H1 (cell line): ENCODE measurements around the gene SCN2A. TPM values are rescaled to one million over a fixed set of nuclear protein-coding genes. Genes with fewer than 3 reads are reported as not detected.

ENCODE experiments used
- CTCF ChIA-PET: fragments of 300-600 bp; sonication (Branson Sonifier 250); formaldehyde crosslinking; loops from one replicate; lab custom pipeline; 2021; ENCODE audit not compliant: partially characterized antibody; lab: Charles Lee
- POLR2A ChIA-PET: fragments of 300-600 bp; sonication (Branson Sonifier 250); formaldehyde crosslinking; loops from one replicate; lab custom pipeline; 2021; ENCODE audit warnings: inconsistent platforms; ENCODE audit not compliant: partially characterized antibody; lab: Charles Lee
- DNase-seq, 2 experiments: peaks; one replicate each; pipeline versions ENCODE4 v3.0.0 to v3.0.0-alpha.2; 2010 to 2022; ENCODE audit warnings: low spot score in 2 of 2, low read depth in 1 of 2, mixed read lengths in 1 of 2
- FAIRE-seq: peaks from 2 replicates; lab custom pipeline; 2011; peaks lifted over from hg19 to GRCh38; lab: Jason Lieb, UNC
- H2AFZ ChIP-seq: 2 replicates; pipeline ENCODE4 v1.8.1; 2012; ENCODE audit warnings: low read length, inconsistent platforms
- H2AK5ac ChIP-seq: 2 replicates; pipeline ENCODE4 v1.6.1; 2013; ENCODE audit warnings: low read depth, low read length
- H2BK120ac ChIP-seq: replicated peaks from 2 replicates; pipeline ENCODE3; 2013; ENCODE audit warnings: low read depth, low read length, inconsistent platforms
- H2BK12ac ChIP-seq: 2 replicates; pipeline ENCODE4 v1.6.1; 2013; ENCODE audit warnings: low read depth, low read length
- H2BK15ac ChIP-seq: 2 replicates; pipeline ENCODE4 v1.6.1; 2013; ENCODE audit warnings: low read length
- H2BK20ac ChIP-seq: 2 replicates; pipeline ENCODE4 v1.6.1; 2013; ENCODE audit warnings: low read length
- H2BK5ac ChIP-seq: 2 replicates; pipeline ENCODE4 v1.6.1; 2013; ENCODE audit warnings: low read depth, low read length
- H3K14ac ChIP-seq: 2 replicates; pipeline ENCODE4 v1.6.1; 2013; ENCODE audit warnings: inconsistent platforms; ENCODE audit not compliant: insufficient read length
- H3K18ac ChIP-seq: 2 replicates; pipeline ENCODE4 v1.6.1; 2013; ENCODE audit warnings: low read length; ENCODE audit errors: extremely low read depth
- H3K23ac ChIP-seq: 2 replicates; pipeline ENCODE4 v1.6.1; 2013; ENCODE audit warnings: inconsistent platforms; ENCODE audit not compliant: insufficient read length
- H3K23me2 ChIP-seq: 2 replicates; pipeline ENCODE4 v1.6.1; 2013; ENCODE audit warnings: low read depth, low read length
- H3K27ac ChIP-seq: 2 replicates; pipeline ENCODE4 v1.6.1; 2011; ENCODE audit warnings: low read depth, low read length, inconsistent platforms
- H3K27me3 ChIP-seq, 4 experiments: replicated peaks in 1 of 4; 1 replicate in 1 of 4; 2 replicates in 3 of 4; pipeline versions ENCODE4 v1.6.1 to v1.8.1; 2011 to 2013; ENCODE audit warnings: low read length in 3 of 4, mild to moderate bottlenecking in 3 of 4, inconsistent platforms in 2 of 4, mixed read lengths in 2 of 4, moderate library complexity in 1 of 4; ENCODE audit not compliant: control insufficient read depth in 3 of 4, insufficient read depth in 3 of 4; ENCODE audit errors: extremely low read depth in 1 of 4
- H3K36me3 ChIP-seq, 4 experiments: 2 replicates each; pipeline versions ENCODE4 v1.6.1 to v1.8.1; 2011 to 2013; ENCODE audit warnings: mild to moderate bottlenecking in 4 of 4, low read length in 3 of 4, moderate library complexity in 2 of 4, control low read depth in 1 of 4, inconsistent platforms in 1 of 4; ENCODE audit not compliant: insufficient read depth in 4 of 4, control insufficient read depth in 2 of 4
- H3K4ac ChIP-seq: replicated peaks from 2 replicates; pipeline ENCODE3; 2013; ENCODE audit warnings: low read length, low read depth, mixed read lengths, inconsistent platforms; ENCODE audit not compliant: insufficient read length
- H3K4me1 ChIP-seq, 4 experiments: replicated peaks in 1 of 4; 1 replicate in 1 of 4; 2 replicates in 3 of 4; pipeline versions ENCODE4 v1.6.1 to v1.8.1; 2011 to 2013; ENCODE audit warnings: low read length in 3 of 4, inconsistent platforms in 2 of 4, mixed read lengths in 1 of 4; ENCODE audit not compliant: insufficient read depth in 4 of 4, control insufficient read depth in 3 of 4
- H3K4me2 ChIP-seq, 2 experiments: 2 replicates each; pipeline versions ENCODE4 v1.6.1 to v1.8.1; 2011 to 2013; ENCODE audit warnings: low read depth in 2 of 2, low read length in 2 of 2, control low read depth in 1 of 2, inconsistent platforms in 1 of 2, mild to moderate bottlenecking in 1 of 2; ENCODE audit not compliant: insufficient read depth in 1 of 2
- H3K4me3 ChIP-seq, 4 experiments: fragments of 200-600, 300-600 bp in 1 of 4; sonication (generic), shearing (Covaris generic), sonication (Bioruptor Twin) in 1 of 4; 2 replicates each; pipeline versions ENCODE4 v1.5.1 to v1.8.1; 2011 to 2016; ENCODE audit warnings: low read length in 4 of 4, low read depth in 3 of 4, control low read depth in 2 of 4, inconsistent platforms in 2 of 4, mild to moderate bottlenecking in 2 of 4, mixed read lengths in 1 of 4, moderate library complexity in 1 of 4; ENCODE audit not compliant: insufficient read depth in 2 of 4; ENCODE audit errors: extremely low read depth in 1 of 4
- H3K56ac ChIP-seq: replicated peaks from 2 replicates; pipeline ENCODE3; 2013; ENCODE audit warnings: low read depth, mild to moderate bottlenecking, mixed read lengths, low read length, inconsistent platforms; ENCODE audit not compliant: insufficient read length
- H3K79me1 ChIP-seq: 2 replicates; pipeline ENCODE4 v1.6.1; 2013; ENCODE audit warnings: low read depth, low read length, control low read depth
- H3K79me2 ChIP-seq, 2 experiments: 2 replicates each; pipeline versions ENCODE4 v1.6.1 to v1.8.1; 2012 to 2013; ENCODE audit warnings: low read length in 2 of 2, mild to moderate bottlenecking in 2 of 2, inconsistent platforms in 1 of 2; ENCODE audit not compliant: insufficient read depth in 2 of 2, control insufficient read depth in 1 of 2
- H3K9ac ChIP-seq, 4 experiments: replicated peaks in 1 of 4; 1 replicate in 1 of 4; 2 replicates in 3 of 4; pipeline versions ENCODE4 v1.6.1 to v1.8.1; 2011 to 2013; ENCODE audit warnings: low read depth in 3 of 4, low read length in 3 of 4, control low read depth in 2 of 4, mild to moderate bottlenecking in 2 of 4, moderate library complexity in 2 of 4, inconsistent platforms in 1 of 4; ENCODE audit errors: extremely low read depth in 1 of 4
- H3K9me3 ChIP-seq, 2 experiments: 2 replicates each; pipeline versions ENCODE4 v1.6.1 to v1.8.1; 2012 to 2013; ENCODE audit warnings: mild to moderate bottlenecking in 2 of 2, moderate library complexity in 2 of 2, control low read depth in 1 of 2, inconsistent platforms in 1 of 2, low read depth in 1 of 2, low read length in 1 of 2, mixed read lengths in 1 of 2; ENCODE audit not compliant: insufficient read depth in 2 of 2
- H4K20me1 ChIP-seq, 2 experiments: replicated peaks in 1 of 2; 2 replicates each; pipeline versions ENCODE3 to v1.8.1; 2011 to 2013; ENCODE audit warnings: inconsistent platforms in 2 of 2, low read length in 2 of 2, mild to moderate bottlenecking in 1 of 2; ENCODE audit not compliant: insufficient read depth in 2 of 2, control insufficient read depth in 1 of 2
- H4K5ac ChIP-seq: 2 replicates; pipeline ENCODE4 v1.6.1; 2013; ENCODE audit warnings: low read length, low read depth, mixed read lengths, inconsistent platforms; ENCODE audit not compliant: insufficient read length
- H4K8ac ChIP-seq: 2 replicates; pipeline ENCODE4 v1.8.0; 2013; ENCODE audit warnings: mild to moderate bottlenecking, moderate library complexity, low read length, inconsistent platforms; ENCODE audit not compliant: insufficient read depth; ENCODE audit errors: extremely low read depth
- H4K91ac ChIP-seq: replicated peaks from 2 replicates; pipeline ENCODE3; 2013; ENCODE audit warnings: low read length, mixed read lengths, inconsistent platforms; ENCODE audit not compliant: insufficient read length
- FOSL1 ChIP-seq: IDR thresholded peaks from 2 replicates; pipeline ENCODE4 v1.6.1; 2011; ENCODE audit warnings: mild to moderate bottlenecking, low read depth, low read length, moderate library complexity; ENCODE audit not compliant: insufficient read depth
- GABPA ChIP-seq: IDR thresholded peaks from 2 replicates; pipeline ENCODE4 v1.6.1; 2011; ENCODE audit warnings: mild to moderate bottlenecking, low read length, moderate library complexity, borderline replicate concordance; ENCODE audit not compliant: insufficient read depth
- KDM4A ChIP-seq: IDR thresholded peaks from one replicate; pipeline ENCODE4 v1.7.1; 2012; ENCODE audit warnings: low read depth, mild to moderate bottlenecking, moderate library complexity, low read length, inconsistent platforms; ENCODE audit not compliant: severe bottlenecking
- PHF8 ChIP-seq: fragments of 200-600 bp; sonication (generic); conservative IDR thresholded peaks from 2 replicates; pipeline ENCODE4 v1.7.1; 2012; ENCODE audit warnings: low read depth, mild to moderate bottlenecking, inconsistent platforms, low read length, moderate library complexity
- SP1 ChIP-seq: IDR thresholded peaks from 2 replicates; pipeline ENCODE4 v1.6.1; 2011; ENCODE audit warnings: low read depth, low read length
- SP4 ChIP-seq: IDR thresholded peaks from 2 replicates; pipeline ENCODE4 v1.6.1; 2012; ENCODE audit warnings: low read length, inconsistent platforms
- TBP ChIP-seq: IDR thresholded peaks from 2 replicates; pipeline ENCODE4 v1.6.1; 2011; ENCODE audit warnings: low read depth, low read length, improper control_type of control experiment
- TEAD4 ChIP-seq: IDR thresholded peaks from 2 replicates; pipeline ENCODE4 v1.6.1; 2012; ENCODE audit warnings: low read depth, low read length, inconsistent platforms, mixed read lengths
- USF2 ChIP-seq: IDR thresholded peaks from 2 replicates; pipeline ENCODE4 v1.6.1; 2011; ENCODE audit warnings: low read length, improper control_type of control experiment
- ZNF274 ChIP-seq: IDR thresholded peaks from 2 replicates; pipeline ENCODE4 v1.7.0; 2012; ENCODE audit warnings: low read length, borderline replicate concordance; ENCODE audit errors: extremely low read depth
- WGBS, 2 experiments: shearing (Covaris generic) in 1 of 2; methylation state at CpG; one replicate each; pipeline versions ENCODE4 v1.1.6 to v1.1.7; 2013 to 2015; ENCODE audit warnings: low lambda C conversion rate in 2 of 2, mixed read lengths in 2 of 2, inconsistent platforms in 1 of 2, low coverage in 1 of 2, missing lambda C conversion rate in 1 of 2; ENCODE audit not compliant: insufficient replicate concordance in 2 of 2, insufficient coverage in 1 of 2, insufficient read length in 1 of 2; ENCODE audit errors: extremely low coverage in 1 of 2, missing lambda C conversion rate in 1 of 2; 5-methylcytosine and 5-hydroxymethylcytosine counted together
- polyA plus RNA-seq, 7 experiments: library from polyadenylated mRNA; depleted of rRNA in 3 of 7; stranded (reverse) in 5 of 7; unstranded in 2 of 7; fragments of >200 nt in 5 of 7; fragments of 200-250 nt in 2 of 7; gene quantifications; 1 replicate in 5 of 7; 2 replicates in 1 of 7; 4 replicates in 1 of 7; pipeline versions ENCODE4 v1.2.1 to v1.2.3, GENCODE V29; 2011 to 2013; ENCODE audit warnings: missing spikeins in 2 of 7, mixed read lengths in 2 of 7
- total RNA-seq: library from RNA; stranded (reverse); fragmentation: NEBNext Ultra II Directional; extraction: Animal tissue kit (Norgen Biotek cat#: 25700); gene quantifications from 2 replicates; pipeline ENCODE4 v1.2.1, GENCODE V29; 2021

Gene SCN2A
- total and polyA plus RNA-seq, 2 of the 8 experiments (the other 6 are each of a cell fraction or from before 2014, with no cell fraction given), result 0.18 to 1.1 TPM

- Histone ChIP-seq H2BK120ac (no peak overlapping the region), H3K14ac (no peak overlapping the region), H3K36me3 (no peaks in the 10 kb centered on the region), H2AFZ (no peak overlapping the region), H3K4me1 (0 out of 7 replicates have a peak, but pooled peaks cover 0 to 2% (median 0%) of the 10 kb centered on the region in 4 experiments), H3K9me3 (no peaks in the 10 kb centered on the region), H3K18ac (no peak overlapping the region), H4K5ac (no peak overlapping the region), H3K23ac (no peak overlapping the region), H2BK15ac (no peak overlapping the region), H4K91ac (no peak overlapping the region), H3K4me2 (no peak overlapping the region), H4K8ac (no peak overlapping the region), H3K27ac (no peak overlapping the region), H2AK5ac (no peak overlapping the region), H4K20me1 (no peaks in the 10 kb centered on the region), H2BK12ac (no peak overlapping the region), H3K27me3 (no peaks in the 10 kb centered on the region), H3K23me2 (no peaks in the 10 kb centered on the region), H2BK20ac (no peak overlapping the region), H2BK5ac (no peak overlapping the region), H3K4ac (no peak overlapping the region), H3K56ac (no peak overlapping the region), H3K9ac (no peak overlapping the region), H3K79me1 (no peaks in the 10 kb centered on the region), H3K79me2 (no peaks in the 10 kb centered on the region), H3K4me3 (no peak overlapping the region)
- POLR2A ChIA-PET, result no interaction called here
- DNase-seq (no peak), FAIRE-seq (no peak)
- TF ChIP-seq KDM4A (no peak), SP4 (no peak), TBP (no peak), GABPA (no peak), FOSL1 (no peak), PHF8 (no peak), USF2 (no peak), ZNF274 (no peak), TEAD4 (no peak), SP1 (no peak)
- 80% methylated on average over 4 of the region's 4 CpGs; no CpG with 5 or more reads in 1 of the 2 experiments for WGBS, 2 experiments
- CTCF ChIA-PET, result interaction anchor here (1.4 kb wide), 1 partner anchor 11 kb away, joined by 3 read pairs; no protein-coding TSS in a partner anchor
Measured at GRCh38 chr2:165281387-165281786, 42.2 kb downstream of the SCN2A start.
